NT2/D1 (cell line): ENCODE data around the gene TUBB4B.

ENCODE experiments used
- SUZ12 ChIP-seq: IDR thresholded peaks from 2 replicates; pipeline ENCODE4 v1.6.1; 2011; ENCODE audit not compliant: insufficient read length, insufficient read depth; ENCODE audit errors: extremely low read depth
- ZNF274 ChIP-seq: IDR thresholded peaks from 2 replicates; pipeline ENCODE4 v1.6.1; 2011; ENCODE audit warnings: mild to moderate bottlenecking, low read depth, low read length

DNA sequence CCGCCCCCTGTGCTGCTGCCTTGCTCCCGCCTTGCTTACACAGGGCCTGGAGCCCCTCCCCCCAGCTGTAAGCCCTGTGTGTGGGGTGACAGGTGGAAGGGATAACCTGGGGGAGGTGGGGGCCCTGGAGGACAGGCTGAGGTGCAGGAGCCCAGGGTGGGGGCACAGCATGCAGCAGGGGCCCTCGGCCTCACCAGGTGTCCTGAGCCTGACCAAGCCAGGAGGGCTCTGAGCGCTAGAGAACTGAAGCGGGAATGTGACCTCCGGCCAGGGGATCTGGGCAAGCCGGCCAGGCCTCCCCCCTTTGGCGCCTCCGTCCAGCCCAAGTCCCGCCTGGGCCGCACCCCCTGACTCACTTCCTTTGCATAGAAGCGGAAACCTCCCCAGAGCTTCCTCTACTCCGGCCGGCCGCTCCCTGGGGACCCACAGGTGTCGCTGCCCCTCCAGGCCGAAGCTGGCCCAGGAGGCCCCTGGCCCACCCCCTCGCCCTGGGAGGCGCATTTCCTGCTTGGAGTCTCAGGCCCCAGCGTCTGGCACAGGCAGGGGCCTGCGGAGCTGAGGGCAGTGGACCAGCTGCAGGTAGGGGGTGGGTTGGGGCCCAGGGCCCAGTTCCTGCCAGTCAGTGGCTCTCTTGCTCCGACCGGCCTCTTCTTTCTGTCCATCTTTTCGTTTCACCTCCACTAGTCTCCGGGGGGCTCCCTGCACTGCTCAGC lies 36.4 kb downstream of the TUBB4B start, which contains the start of gene TOR4A:
- TF ChIP-seq SUZ12 (no peak), ZNF274 (no peak)
